Measurements from ENCODE around the gene KLHL3. TPM values are rescaled to one million over a fixed set of nuclear protein-coding genes. Genes with fewer than 3 reads are reported as not detected.

Gene KLHL3
- total RNA-seq, 4 donors from 2014 or later = 0.75 to 4.4 (median 2.6) TPM

- Histone ChIP-seq H3K36me3 (no peaks in the 10 kb centered on the region), H3K4me1 (no peaks in the 10 kb centered on the region), H3K27me3 (peaks cover 4% of the 10 kb centered on the region), H3K9me3 (no peaks in the 10 kb centered on the region), H3K4me3 (no peak overlapping the region), H3K27ac (no peak overlapping the region)
- no peak for DNase-seq
- no peak for TF ChIP-seq EP300 (IDR thresholded peaks at IDR 0.05; ENCODE audit: low read depth)
- TF ChIP-seq CTCF (IDR thresholded peaks at IDR 0.05) = no peak
- TF ChIP-seq POLR2AphosphoS5 (IDR thresholded peaks at IDR 0.05) = no peak
- TF ChIP-seq POLR2A (IDR thresholded peaks at IDR 0.05) = no peak
- in situ Hi-C loops (cut with MboI; ENCODE audit: low pct_ligation_motif_present in 1 of 4, low pct_unique_long_range_greater_than_20kb in 1 of 4, low sequenced_read_pairs in 3 of 4) = no loop called here
- 67 to 85% methylated on average over 1 of the region's 1 CpG for WGBS, 2 donors (ENCODE audit: low coverage in 1 of 2)
- intact Hi-C loops (cut with DNase I; ENCODE audit: low total_unique reads) = no loop called here
Observed at GRCh38 chr5:137603891-137604290, 132.0 kb downstream of the KLHL3 start.

- Histone ChIP-seq H3K9me3 (no peaks in the 10 kb centered on the region), H3K27ac (no peak overlapping the region), H3K4me3 (no peak overlapping the region), H3K27me3 (peaks cover 8% of the 10 kb centered on the region), H3K4me1 (no peaks in the 10 kb centered on the region), H3K36me3 (no peaks in the 10 kb centered on the region)
- TF ChIP-seq CTCF (IDR thresholded peaks at IDR 0.05) (no peak), POLR2A (IDR thresholded peaks at IDR 0.05) (no peak), POLR2AphosphoS5 (IDR thresholded peaks at IDR 0.05) (no peak), EP300 (IDR thresholded peaks at IDR 0.05; ENCODE audit: low read depth) (no peak)
- in situ Hi-C loops (cut with MboI; ENCODE audit: low pct_ligation_motif_present in 1 of 4, low pct_unique_long_range_greater_than_20kb in 1 of 4, low sequenced_read_pairs in 3 of 4) (no loop called here), intact Hi-C loops (cut with DNase I; ENCODE audit: low total_unique reads) (no loop called here)
- WGBS, 2 donors (ENCODE audit: low coverage in 1 of 2) = 84 to 93% methylated on average over 6 of the region's 6 CpGs
- DNase-seq = no peak
Observed at GRCh38 chr5:137603356-137603755, 132.5 kb downstream of the KLHL3 start.

- Histone ChIP-seq H3K4me1 (no peaks in the 10 kb centered on the region), H3K27me3 (peaks cover 8% of the 10 kb centered on the region), H3K27ac (no peak overlapping the region), H3K36me3 (no peaks in the 10 kb centered on the region), H3K4me3 (no peak overlapping the region), H3K9me3 (no peaks in the 10 kb centered on the region)
- 92 to 95% methylated on average over 1 to 3 of the region's 3 CpGs for WGBS, 2 donors (ENCODE audit: low coverage in 1 of 2)
- no peak for DNase-seq
- no peak for TF ChIP-seq CTCF (IDR thresholded peaks at IDR 0.05)
- no peak for TF ChIP-seq POLR2AphosphoS5 (IDR thresholded peaks at IDR 0.05)
- no peak for TF ChIP-seq POLR2A (IDR thresholded peaks at IDR 0.05)
- TF ChIP-seq EP300 (IDR thresholded peaks at IDR 0.05; ENCODE audit: low read depth) = no peak
- in situ Hi-C loops (cut with MboI; ENCODE audit: low pct_ligation_motif_present in 1 of 4, low pct_unique_long_range_greater_than_20kb in 1 of 4, low sequenced_read_pairs in 3 of 4) (no loop called here), intact Hi-C loops (cut with DNase I; ENCODE audit: low total_unique reads) (no loop called here)
Observed at GRCh38 chr5:137602721-137603273, 133.1 kb downstream of the KLHL3 start.

- no peaks in the 10 kb centered on the region for H3K4me1 ChIP-seq
- no peaks in the 10 kb centered on the region for H3K9me3 ChIP-seq
- no peak overlapping the region for H3K4me3 ChIP-seq
- no peaks in the 10 kb centered on the region for H3K36me3 ChIP-seq
- 73 to 79% methylated on average over 4 to 6 of the region's 6 CpGs for WGBS, 2 donors (ENCODE audit: low coverage in 1 of 2)
- intact Hi-C loops (cut with DNase I; ENCODE audit: low total_unique reads) (no loop called here), in situ Hi-C loops (cut with MboI; ENCODE audit: low pct_ligation_motif_present in 1 of 4, low pct_unique_long_range_greater_than_20kb in 1 of 4, low sequenced_read_pairs in 3 of 4) (no loop called here)
- no peak for TF ChIP-seq CTCF (IDR thresholded peaks at IDR 0.05)
- no peak for TF ChIP-seq POLR2A (IDR thresholded peaks at IDR 0.05)
- no peak for TF ChIP-seq POLR2AphosphoS5 (IDR thresholded peaks at IDR 0.05)
- TF ChIP-seq EP300 (IDR thresholded peaks at IDR 0.05; ENCODE audit: low read depth) = no peak
- H3K27me3 ChIP-seq = peaks cover 5% of the 10 kb centered on the region
- H3K27ac ChIP-seq = no peak overlapping the region
- DNase-seq = no peak
Observed at GRCh38 chr5:137600721-137601360, 135.0 kb downstream of the KLHL3 start.

Measured in transverse colon (tissue), 4 donors.